Common myeloid progenitor, CD34-positive (primary cell): ENCODE data around the gene TARS2.

Source experiments
- CTCF ChIA-PET: fragments of 350-600 bp; sonication (Branson Sonifier 250); formaldehyde crosslinking; loops from one replicate; lab custom pipeline; 2021; ENCODE audit warnings: antibody characterized with exemption; lab: Charles Lee
- POLR2A ChIA-PET: fragments of 350-600 bp; sonication (Branson Sonifier 250); formaldehyde crosslinking; loops from one replicate; lab custom pipeline; 2021; ENCODE audit warnings: antibody characterized with exemption; lab: Charles Lee
- DNase-seq, 3 donors: peaks; one replicate each; pipeline versions ENCODE4 v3.0.0 to v3.0.0-alpha.2; 2013
- H3K27ac ChIP-seq, 2 experiments: 1 replicate in 1 of 2; 2 replicates in 1 of 2; pipeline ENCODE4 v1.7.0; 2013; ENCODE audit warnings: inconsistent platforms in 2 of 2, low read length in 2 of 2, mild to moderate bottlenecking in 2 of 2, low read depth in 1 of 2, moderate library complexity in 1 of 2; ENCODE audit not compliant: severe bottlenecking in 2 of 2, insufficient read depth in 1 of 2, poor library complexity in 1 of 2
- H3K27me3 ChIP-seq, 5 experiments: replicated peaks in 2 of 5; 1 replicate in 3 of 5; 2 replicates in 2 of 5; pipeline versions ENCODE4 v1.6.1 to v1.7.0; 2013; ENCODE audit warnings: low read length in 4 of 5, mild to moderate bottlenecking in 2 of 5, moderate library complexity in 2 of 5, inconsistent platforms in 1 of 5; ENCODE audit not compliant: insufficient read depth in 5 of 5, control insufficient read depth in 4 of 5
- H3K36me3 ChIP-seq, 4 experiments: 1 replicate in 2 of 4; 2 replicates in 2 of 4; pipeline versions ENCODE4 v1.6.1 to v1.7.0; 2013; ENCODE audit warnings: low read length in 3 of 4, control low read depth in 1 of 4, mild to moderate bottlenecking in 1 of 4; ENCODE audit not compliant: control insufficient read depth in 4 of 4, insufficient read depth in 4 of 4
- H3K4me1 ChIP-seq, 4 experiments: 1 replicate in 3 of 4; 2 replicates in 1 of 4; pipeline versions ENCODE4 v1.6.1 to v1.7.1; 2013; ENCODE audit warnings: low read length in 3 of 4, mild to moderate bottlenecking in 3 of 4, control low read depth in 1 of 4, inconsistent platforms in 1 of 4, moderate library complexity in 1 of 4; ENCODE audit not compliant: control insufficient read depth in 4 of 4, insufficient read depth in 4 of 4; ENCODE audit errors: control extremely low read depth in 1 of 4
- H3K4me3 ChIP-seq, 7 experiments: 1 replicate in 4 of 7; 2 replicates in 3 of 7; pipeline versions ENCODE4 v1.5.1 to v1.7.0; 2013; ENCODE audit warnings: mild to moderate bottlenecking in 7 of 7, low read length in 6 of 7, moderate library complexity in 6 of 7, inconsistent platforms in 2 of 7, low read depth in 2 of 7, control low read depth in 1 of 7; ENCODE audit not compliant: insufficient read depth in 4 of 7, control insufficient read depth in 1 of 7; ENCODE audit errors: extremely low read depth in 1 of 7
- H3K9me3 ChIP-seq, 5 experiments: 1 replicate in 4 of 5; 2 replicates in 1 of 5; pipeline versions ENCODE4 v1.6.1 to v1.7.1; 2013; ENCODE audit warnings: low read length in 4 of 5, mild to moderate bottlenecking in 2 of 5, inconsistent platforms in 1 of 5, low read depth in 1 of 5, moderate library complexity in 1 of 5; ENCODE audit not compliant: control insufficient read depth in 4 of 5, insufficient read depth in 2 of 5; ENCODE audit errors: control extremely low read depth in 1 of 5
- WGBS: methylation state at CpG from one replicate; pipeline ENCODE4 v1.1.5; 2013; ENCODE audit not compliant: insufficient coverage; 5-methylcytosine and 5-hydroxymethylcytosine counted together

The TARS2 gene

GRCh38 chr1:150534002-150534401, 46.8 kb downstream of the TARS2 start:
- Histone ChIP-seq H3K36me3 (no peaks in the 10 kb centered on the region), H3K4me3 (no peak overlapping the region), H3K27me3 (no peaks in the 10 kb centered on the region), H3K9me3 (no peaks in the 10 kb centered on the region), H3K4me1 (peaks cover 0 to 8% (median 0%) of the 10 kb centered on the region in 4 experiments), H3K27ac (no peak overlapping the region)
- ChIA-PET POLR2A (no interaction called here), CTCF (interaction anchor here (0.6 to 1.6 kb wide), 3 partner anchors 10 to 70 kb away, joined by 3 to 7 read pairs (median 6); no protein-coding TSS in a partner anchor)
- WGBS, result 95% methylated on average over 6 of the region's 6 CpGs
- no peak for DNase-seq

GRCh38 chr1:150535511-150536287, 48.5 kb downstream of the TARS2 start:
- CTCF ChIA-PET, result interaction anchor here (1.3 to 2.4 kb wide), 3 partner anchors 10 to 30 kb away, joined by 3 to 14 read pairs (median 4); partner anchors contain the start of gene FALEC
- peaks cover 0 to 8% (median 0%) of the 10 kb centered on the region in 4 experiments for H3K4me1 ChIP-seq
- WGBS, result 97% methylated on average over 10 of the region's 14 CpGs
- no peaks in the 10 kb centered on the region for H3K27me3 ChIP-seq
- POLR2A ChIA-PET, result no interaction called here
- DNase-seq, result no peak
- no peaks in the 10 kb centered on the region for H3K9me3 ChIP-seq
- no peak overlapping the region for H3K27ac ChIP-seq
- H3K4me3 ChIP-seq, result no peak overlapping the region
- no peaks in the 10 kb centered on the region for H3K36me3 ChIP-seq

DNA sequence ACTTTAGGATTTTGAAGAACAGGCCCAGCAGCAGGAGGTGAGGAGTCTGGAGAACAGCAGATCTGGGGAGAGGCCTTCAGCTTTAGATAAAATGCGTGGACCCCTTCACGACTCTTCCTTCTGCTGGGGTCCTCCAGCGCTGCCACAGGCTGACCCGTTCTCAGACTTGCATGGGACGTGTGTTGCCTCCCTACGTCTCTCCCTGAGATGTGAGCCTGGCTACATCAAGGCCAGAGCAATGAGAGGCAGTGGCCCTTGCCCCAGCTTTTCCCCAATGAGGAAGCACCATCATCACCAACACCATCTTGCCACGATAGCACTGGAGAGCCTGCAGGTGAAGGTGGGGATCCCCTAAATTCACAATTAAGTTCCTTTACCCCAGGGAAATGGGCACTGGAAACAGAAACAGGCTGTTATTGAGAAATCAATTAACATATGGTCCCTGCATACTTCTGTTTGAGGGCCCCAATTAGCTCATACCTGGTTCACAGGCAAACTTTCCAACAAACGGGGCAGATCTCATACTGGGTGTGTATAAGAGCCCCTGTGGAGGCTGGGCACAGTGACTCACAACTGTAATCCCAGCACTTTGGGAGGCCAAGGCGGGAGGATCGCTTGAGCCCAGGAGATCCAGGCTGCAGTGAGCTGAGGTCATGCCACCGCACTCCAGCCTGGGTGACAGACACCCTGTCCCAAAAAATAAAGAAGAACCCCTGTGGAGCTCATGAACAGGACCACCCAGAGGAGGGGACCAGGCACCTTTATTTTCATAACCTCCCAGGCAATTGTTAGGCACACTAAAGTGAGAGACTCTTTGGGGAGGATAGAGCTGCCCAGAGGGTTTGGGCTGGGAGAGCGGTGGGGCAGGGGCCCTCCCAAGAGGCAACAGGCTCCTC, 49.9 kb downstream of the TARS2 start:
- H3K27ac ChIP-seq, result no peak overlapping the region
- DNase-seq, result no peak
- CTCF ChIA-PET, result interaction anchor here (0.9 to 2.4 kb wide), 9 partner anchors 8 to 24 kb away, joined by 3 to 14 read pairs (median 4); partner anchors contain the start of genes ADAMTSL4 and FALEC
- H3K36me3 ChIP-seq, result no peaks in the 10 kb centered on the region
- peaks cover 0 to 8% (median 0%) of the 10 kb centered on the region in 4 experiments for H3K4me1 ChIP-seq
- no peaks in the 10 kb centered on the region for H3K9me3 ChIP-seq
- POLR2A ChIA-PET, result no interaction called here
- H3K4me3 ChIP-seq, result no peak overlapping the region
- WGBS, result 99% methylated on average over 7 of the region's 12 CpGs
- H3K27me3 ChIP-seq, result no peaks in the 10 kb centered on the region

- no peak overlapping the region for H3K27ac ChIP-seq
- ChIA-PET CTCF (interaction anchor here (0.9 to 2.4 kb wide), 6 partner anchors 9 to 23 kb away, joined by 3 to 14 read pairs (median 4); partner anchors contain the start of gene FALEC), POLR2A (no interaction called here)
These were observed 50.8 kb downstream of the TARS2 start for GRCh38 chr1:150537732-150538684.

GRCh38 chr1:150543500-150544143, 56.4 kb downstream of the TARS2 start:
- no peaks in the 10 kb centered on the region for H3K27me3 ChIP-seq
- DNase-seq, result no peak
- H3K4me3 ChIP-seq, result no peak overlapping the region
- no peaks in the 10 kb centered on the region for H3K36me3 ChIP-seq
- 100% methylated on average over 12 of the region's 13 CpGs for WGBS
- ChIA-PET POLR2A (no interaction called here), CTCF (interaction anchor here (1.0 to 10.5 kb wide), 3 partner anchors 10 to 78 kb away, joined by 3 to 59 read pairs (median 6); no protein-coding TSS in a partner anchor)
- peaks cover 0 to 5% (median 4%) of the 10 kb centered on the region in 4 experiments for H3K4me1 ChIP-seq
- no peaks in the 10 kb centered on the region for H3K9me3 ChIP-seq
- H3K27ac ChIP-seq, result no peak overlapping the region

More at GRCh38 chr1:150537732-150538684, 50.8 kb downstream of the TARS2 start:
- Histone ChIP-seq H3K36me3 (no peaks in the 10 kb centered on the region), H3K9me3 (no peaks in the 10 kb centered on the region), H3K4me3 (no peak overlapping the region), H3K4me1 (peaks cover 0 to 8% (median 0%) of the 10 kb centered on the region in 4 experiments), H3K27me3 (no peaks in the 10 kb centered on the region)
- no peak for DNase-seq
- WGBS, result 85% methylated on average over 13 of the region's 17 CpGs

DNA sequence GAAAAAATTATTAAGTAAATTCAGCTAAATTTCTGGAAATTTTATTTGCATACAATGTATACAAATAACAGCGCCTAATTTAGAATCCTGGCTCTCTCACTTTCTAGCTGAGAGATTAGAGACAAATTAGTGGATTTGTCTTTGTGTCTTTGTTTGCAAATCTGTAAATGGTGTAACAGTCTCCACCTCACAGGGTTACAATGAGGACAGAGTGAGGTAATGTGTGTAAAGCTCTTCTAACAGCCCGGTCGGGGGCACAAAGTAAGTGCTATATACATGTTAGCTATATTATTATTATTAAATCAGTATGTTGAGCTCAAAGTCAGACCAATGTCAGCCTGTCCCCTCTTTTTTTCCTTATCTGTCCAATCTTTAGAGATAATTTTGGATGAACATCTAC, 57.0 kb downstream of the TARS2 start:
- Histone ChIP-seq H3K9me3 (no peaks in the 10 kb centered on the region), H3K27me3 (no peaks in the 10 kb centered on the region), H3K36me3 (no peaks in the 10 kb centered on the region), H3K4me3 (no peak overlapping the region), H3K27ac (no peak overlapping the region), H3K4me1 (peaks cover 0 to 7% (median 6%) of the 10 kb centered on the region in 4 experiments)
- ChIA-PET POLR2A (no interaction called here), CTCF (interaction anchor here (1.0 to 10.5 kb wide), 3 partner anchors 11 to 79 kb away, joined by 3 to 59 read pairs (median 6); no protein-coding TSS in a partner anchor)
- no CpG with 5 or more reads among the region's 3 CpGs for WGBS
- no peak for DNase-seq
